ENCODE measurements around the gene FAM222A. TPM values are rescaled to one million over a fixed set of nuclear protein-coding genes. Genes with fewer than 3 reads are reported as not detected.

The FAM222A gene
- total and polyA plus RNA-seq, 5 experiments from 2014 or later: 0.16 to 1.6 (median 0.28) TPM

DNA sequence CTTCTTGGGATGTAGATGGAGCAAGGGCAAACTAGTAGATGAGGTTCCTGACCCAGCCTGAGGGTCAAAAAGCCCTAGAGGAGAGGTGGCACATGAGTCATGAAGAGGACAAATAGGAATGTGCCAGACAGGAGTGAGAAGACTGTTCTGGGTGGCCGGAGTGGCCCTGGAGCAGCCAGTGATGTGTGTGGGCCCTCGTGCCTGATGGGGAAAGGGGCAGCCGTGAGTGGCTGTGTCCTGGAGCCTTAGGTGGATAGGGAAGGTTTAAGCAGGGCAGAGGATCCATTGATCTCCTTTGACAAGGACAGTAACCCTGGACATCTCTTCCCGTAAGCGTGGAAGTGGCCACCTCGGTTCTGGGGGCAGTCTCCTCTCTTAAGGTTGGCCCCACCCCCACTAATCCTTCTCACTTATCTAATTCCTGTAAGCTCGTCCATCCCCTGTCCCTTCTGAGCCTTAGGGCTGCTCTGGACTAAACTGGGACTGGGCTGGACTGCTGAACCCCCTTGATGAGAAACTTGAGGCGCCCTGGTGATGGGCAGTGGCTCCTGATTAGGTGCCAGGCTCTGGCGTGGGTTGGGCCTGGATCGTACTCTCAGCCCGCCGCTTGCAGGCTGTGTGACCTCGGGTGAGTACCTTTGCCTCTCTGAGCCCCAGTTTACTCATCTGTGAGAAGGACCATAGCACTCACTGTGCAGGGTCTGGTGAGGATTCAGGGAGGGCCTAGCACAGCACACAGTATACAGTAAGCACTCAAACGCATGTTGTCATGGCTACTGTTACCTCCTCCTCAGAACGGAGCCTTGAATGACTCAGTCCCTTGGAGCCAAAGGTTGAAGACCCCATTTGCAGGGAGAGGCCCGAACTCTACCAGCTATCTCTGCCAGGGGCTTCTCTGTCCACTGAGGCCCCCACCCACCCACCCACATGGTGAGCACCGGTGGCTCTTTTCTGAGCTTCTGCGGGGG, 4.0 kb downstream of the FAM222A start:
- Mint-ChIP-seq H3K36me3 (no peaks in the 10 kb centered on the region), H3K4me1 (peaks cover 0 to 9% (median 3%) of the 10 kb centered on the region in 4 donors), H3K27me3 (peaks cover 2 to 41% (median 20%) of the 10 kb centered on the region in 5 donors), H3K9me3 (no peaks in the 10 kb centered on the region), H3K27ac (peak overlapping the region in 1 of 10 donors; percentile 40), H3K4me3 (no peak overlapping the region)
- ATAC-seq (no peak), DNase-seq (no peak)
- POLR2A ChIA-PET: no interaction called here

DNA sequence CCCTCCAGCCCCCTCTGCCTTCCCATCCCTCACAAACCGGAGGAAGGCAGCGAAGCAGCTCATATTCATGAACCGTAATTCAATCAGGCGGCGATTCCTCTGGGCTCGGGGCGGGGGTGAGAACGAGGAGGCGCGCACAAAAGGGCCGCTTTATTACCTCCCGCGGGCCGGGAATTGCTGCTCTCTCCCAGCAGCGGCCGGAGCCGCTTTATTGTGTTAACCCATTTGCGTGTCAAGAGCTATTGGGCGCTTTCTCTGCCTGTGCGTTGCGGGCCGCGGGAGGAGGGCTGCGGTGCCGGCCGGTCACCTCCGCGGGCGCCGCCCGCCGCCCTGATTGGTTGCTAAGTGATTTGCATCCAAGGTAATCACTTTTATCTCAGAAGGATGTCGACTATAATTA, 4.8 kb downstream of the FAM222A start:
- ATAC-seq: no peak
- POLR2A ChIA-PET: no interaction called here
- H3K36me3 Mint-ChIP-seq: no peaks in the 10 kb centered on the region
- H3K27me3 Mint-ChIP-seq: peaks cover 2 to 41% (median 20%) of the 10 kb centered on the region in 5 donors
- no peak overlapping the region for H3K4me3 Mint-ChIP-seq
- no peak overlapping the region for H3K27ac Mint-ChIP-seq
- peaks cover 0 to 5% (median under 1%) of the 10 kb centered on the region in 4 donors for H3K4me1 Mint-ChIP-seq
- no peaks in the 10 kb centered on the region for H3K9me3 Mint-ChIP-seq
- DNase-seq: no peak

DNA sequence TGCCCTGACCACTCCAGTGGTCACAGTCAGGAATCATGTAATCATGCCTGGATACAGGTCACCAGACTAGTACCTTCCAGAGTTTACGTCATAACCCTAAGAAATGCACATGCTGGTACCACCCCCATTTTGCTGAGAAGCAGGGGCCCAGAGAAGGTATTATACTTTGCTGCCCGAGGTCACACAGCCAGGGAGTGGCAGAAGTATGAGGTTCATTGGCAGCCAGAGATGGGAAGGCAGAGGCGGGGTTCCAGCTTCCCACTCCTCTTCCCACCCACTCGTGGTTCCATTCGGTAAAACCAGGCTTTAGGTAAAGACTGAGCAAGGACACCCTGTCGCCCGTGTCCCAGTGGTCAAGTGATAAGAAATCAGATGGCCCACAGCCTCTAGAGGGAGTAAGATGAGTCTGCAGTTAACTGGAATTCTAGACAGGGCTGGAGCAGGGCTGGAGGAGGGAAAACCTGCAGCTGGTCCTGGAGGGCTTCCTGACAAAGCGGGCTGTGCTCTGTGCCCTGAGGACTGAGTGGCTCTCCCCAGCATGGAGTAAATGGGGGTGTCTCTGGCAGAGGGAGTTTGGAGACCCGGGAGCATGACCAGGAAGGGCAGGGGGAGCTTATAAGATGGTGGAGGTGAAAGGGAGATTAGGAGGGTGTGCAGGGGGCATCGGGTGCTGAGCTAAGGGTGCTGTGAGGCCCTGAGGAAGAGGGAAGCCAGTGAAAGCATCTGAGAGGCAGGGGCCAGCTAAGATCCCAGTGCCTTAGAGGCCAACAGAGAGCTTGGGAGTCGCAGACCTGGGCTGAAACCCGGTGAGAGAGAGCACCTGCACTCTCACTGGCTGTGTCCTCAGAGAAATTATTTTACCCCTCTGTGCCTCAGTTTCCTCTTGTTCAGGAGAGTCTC, 5.7 kb downstream of the FAM222A start:
- Mint-ChIP-seq H3K27me3 (peaks cover 2 to 41% (median 20%) of the 10 kb centered on the region in 5 donors), H3K4me1 (peaks cover 0 to 5% (median under 1%) of the 10 kb centered on the region in 4 donors), H3K27ac (peak overlapping the region in 1 of 10 donors; percentile 6), H3K9me3 (no peaks in the 10 kb centered on the region), H3K4me3 (no peak overlapping the region), H3K36me3 (no peaks in the 10 kb centered on the region)
- no peak for ATAC-seq
- POLR2A ChIA-PET: no interaction called here
- no peak for DNase-seq

DNA sequence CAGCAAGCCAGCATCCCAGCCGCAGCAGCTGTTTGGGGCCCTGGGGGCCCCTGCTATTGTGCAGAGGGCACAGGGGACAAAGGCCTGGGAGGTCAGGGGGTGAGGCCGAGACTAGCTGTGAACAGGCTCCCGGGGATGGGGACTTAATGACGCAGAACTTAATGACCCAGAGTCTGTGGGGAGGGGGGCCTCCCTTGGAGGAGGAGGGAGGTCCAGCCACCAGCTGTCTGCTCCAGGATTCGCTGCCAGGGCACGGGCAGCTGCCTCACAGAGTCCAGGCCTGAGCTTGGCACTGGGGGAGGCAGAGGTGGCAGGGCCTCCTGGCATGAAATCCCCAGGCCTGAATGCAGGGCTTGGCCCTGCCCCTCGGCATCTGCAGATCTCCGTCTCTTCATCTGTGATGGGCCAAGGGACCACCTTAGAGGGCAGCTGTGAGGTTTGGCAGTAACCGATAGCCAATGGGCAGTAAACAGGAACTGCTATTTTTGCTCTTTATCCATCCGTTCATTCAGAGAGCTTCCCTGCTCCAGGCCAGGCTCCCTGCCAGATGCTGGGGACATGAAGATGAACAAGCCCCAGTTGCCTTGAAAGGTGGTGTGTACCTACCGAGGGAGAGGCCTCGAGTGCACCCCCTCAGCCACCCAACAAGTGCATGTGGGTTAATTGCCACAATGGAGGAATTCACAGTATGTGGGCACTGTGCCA, 6.7 kb downstream of the FAM222A start:
- DNase-seq (no peak), ATAC-seq (no peak)
- Mint-ChIP-seq H3K4me3 (no peak overlapping the region), H3K27ac (no peak overlapping the region), H3K9me3 (no peaks in the 10 kb centered on the region), H3K36me3 (no peaks in the 10 kb centered on the region), H3K27me3 (peaks cover 2 to 41% (median 20%) of the 10 kb centered on the region in 5 donors), H3K4me1 (peaks cover 0 to 3% (median 0%) of the 10 kb centered on the region in 4 donors)
- POLR2A ChIA-PET: no interaction called here

DNA sequence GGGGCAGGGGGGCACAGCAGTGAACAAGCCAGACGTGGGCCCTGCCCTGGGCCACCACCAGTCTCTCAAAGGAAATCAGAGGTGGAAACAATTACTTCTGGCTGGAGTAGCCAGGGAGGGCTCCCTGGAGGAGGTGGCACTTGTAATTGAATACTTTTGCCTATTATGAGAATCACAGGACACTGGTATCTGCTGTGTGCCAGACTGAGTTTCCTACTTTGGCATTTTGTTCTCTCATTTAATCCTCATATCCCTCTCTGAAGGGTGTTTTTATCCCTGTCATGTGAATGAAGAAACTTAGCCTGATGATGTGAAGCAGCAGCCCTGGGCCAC, 7.2 kb downstream of the FAM222A start:
- H3K9me3 Mint-ChIP-seq: no peaks in the 10 kb centered on the region
- H3K4me1 Mint-ChIP-seq: peaks cover 0 to 3% (median 0%) of the 10 kb centered on the region in 4 donors
- peaks cover 2 to 38% (median 20%) of the 10 kb centered on the region in 5 donors for H3K27me3 Mint-ChIP-seq
- H3K4me3 Mint-ChIP-seq: no peak overlapping the region
- ATAC-seq (no peak), DNase-seq (no peak)
- no peak overlapping the region for H3K27ac Mint-ChIP-seq
- POLR2A ChIA-PET: no interaction called here
- H3K36me3 Mint-ChIP-seq: no peaks in the 10 kb centered on the region

DNA sequence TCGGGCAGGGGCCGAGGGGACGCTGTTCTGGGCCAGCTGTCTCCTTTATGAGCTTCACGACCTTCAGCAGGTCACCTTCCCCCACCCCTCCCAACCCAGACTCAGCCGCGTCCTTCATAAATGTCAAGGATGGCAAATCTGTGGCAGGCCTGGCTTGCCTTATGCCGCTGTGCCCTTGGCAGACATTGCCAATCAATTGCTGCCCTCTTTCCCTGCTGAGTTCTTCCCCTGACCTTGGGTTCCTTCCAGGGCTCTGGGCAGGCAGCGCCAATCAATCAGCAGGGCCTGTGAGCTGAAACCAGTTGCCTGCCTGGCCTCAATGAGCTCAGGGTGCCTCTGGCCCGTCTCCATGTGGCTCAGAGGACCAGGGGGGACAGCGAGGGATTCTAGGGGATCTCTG, 7.7 kb downstream of the FAM222A start:
- H3K27me3 Mint-ChIP-seq: peaks cover 2 to 34% (median 20%) of the 10 kb centered on the region in 5 donors

DNA sequence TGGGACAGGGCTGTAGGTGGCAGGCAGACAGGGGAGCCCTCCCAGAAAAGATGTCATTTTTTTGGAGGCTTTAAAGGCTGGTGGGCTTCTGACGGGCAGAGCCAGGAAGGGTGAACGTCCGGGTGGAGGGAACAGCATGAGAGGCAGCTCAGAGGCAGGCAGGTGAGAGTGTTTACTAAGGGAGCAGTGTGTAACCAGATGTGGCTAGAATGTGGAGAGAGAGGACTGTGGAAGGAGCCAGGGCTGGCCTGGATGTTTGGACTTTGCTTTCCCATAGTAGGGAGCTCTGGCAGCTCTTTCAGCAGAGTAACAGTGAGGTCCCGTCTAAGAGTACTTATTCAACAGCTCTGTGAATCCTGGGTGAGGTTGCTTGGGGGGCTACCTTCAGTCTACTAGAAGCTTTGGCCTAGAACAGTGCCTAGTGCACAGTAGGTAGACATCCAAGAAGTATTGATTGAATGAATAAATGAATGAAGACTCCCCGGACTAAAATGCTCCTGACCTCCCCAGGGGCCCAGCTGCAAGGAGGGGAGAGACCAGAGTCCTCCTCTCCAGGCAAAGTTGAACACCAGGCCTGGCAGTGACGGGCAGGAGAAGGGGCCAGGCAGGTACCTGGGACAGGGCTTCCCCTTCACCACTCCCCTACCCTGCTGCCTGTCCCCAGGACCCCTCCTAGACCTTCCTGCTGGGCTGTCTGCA, 8.5 kb downstream of the FAM222A start:
- ATAC-seq (no peak), DNase-seq (no peak)
- Mint-ChIP-seq H3K27me3 (peaks cover 2 to 25% (median 18%) of the 10 kb centered on the region in 5 donors), H3K4me1 (peaks cover 0 to 3% (median 0%) of the 10 kb centered on the region in 4 donors), H3K4me3 (no peak overlapping the region), H3K27ac (peak overlapping the region in 1 of 10 donors; percentile 57), H3K36me3 (no peaks in the 10 kb centered on the region), H3K9me3 (no peaks in the 10 kb centered on the region)
- POLR2A ChIA-PET: no interaction called here

More for the DNA sequence above, 7.7 kb downstream of the FAM222A start:
- Mint-ChIP-seq H3K36me3 (no peaks in the 10 kb centered on the region), H3K4me1 (peaks cover 0 to 3% (median 0%) of the 10 kb centered on the region in 4 donors), H3K27ac (no peak overlapping the region), H3K9me3 (no peaks in the 10 kb centered on the region), H3K4me3 (no peak overlapping the region)
- POLR2A ChIA-PET: no interaction called here
- DNase-seq (no peak), ATAC-seq (no peak)

DNA sequence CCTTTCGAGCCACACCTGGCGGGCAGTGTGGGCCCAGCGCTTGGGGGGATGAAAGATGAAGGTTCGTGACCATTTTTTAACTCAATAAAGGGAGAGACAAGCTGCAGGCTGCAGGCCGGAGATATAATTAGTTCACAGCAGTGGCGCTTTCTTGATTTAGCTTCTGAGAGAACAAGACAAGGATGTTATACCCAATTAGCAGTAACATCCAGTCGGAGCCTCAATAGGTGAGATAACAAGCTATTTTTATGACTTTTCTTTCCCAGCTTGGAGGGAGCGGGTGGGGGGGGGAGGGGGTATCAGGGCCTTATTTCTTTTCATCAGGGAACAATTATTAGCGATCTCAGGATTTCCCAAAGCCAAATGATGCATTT, 9.1 kb downstream of the FAM222A start:
- Mint-ChIP-seq H3K4me1 (peaks cover 0 to 2% (median 0%) of the 10 kb centered on the region in 4 donors), H3K27ac (peak overlapping the region in 1 of 10 donors; percentile 27), H3K27me3 (peaks cover 1 to 19% (median 13%) of the 10 kb centered on the region in 5 donors), H3K36me3 (no peaks in the 10 kb centered on the region), H3K9me3 (no peaks in the 10 kb centered on the region), H3K4me3 (no peak overlapping the region)
- ATAC-seq (no peak), DNase-seq (no peak)
- POLR2A ChIA-PET: no interaction called here

DNA sequence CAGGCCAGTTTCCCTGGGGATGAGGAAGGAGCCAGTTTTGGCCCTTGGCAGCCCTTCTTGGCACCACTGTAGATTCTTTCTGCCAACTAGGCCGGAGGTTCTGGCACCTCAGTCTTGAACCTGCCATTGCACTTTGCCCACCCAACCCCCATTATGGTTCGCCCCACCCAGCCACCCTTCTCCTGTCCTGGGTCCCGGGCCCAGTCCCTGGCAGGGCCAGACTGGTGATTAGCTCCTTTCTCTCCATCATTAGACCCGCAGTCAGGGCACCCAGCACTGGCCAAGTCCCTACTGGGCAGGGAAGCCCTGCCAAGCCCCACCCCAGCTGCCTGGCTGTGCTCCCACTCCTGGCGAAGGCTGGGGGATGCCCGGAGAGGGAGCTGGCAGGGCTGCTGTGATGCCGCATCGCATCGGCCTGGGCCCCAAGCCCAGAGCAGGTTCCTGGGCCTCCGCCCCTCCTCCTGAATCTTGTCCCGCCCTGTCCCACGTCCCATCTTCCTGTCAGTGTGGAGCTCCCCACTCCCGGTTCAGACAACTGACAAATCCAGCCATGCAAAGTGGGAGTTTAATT, 9.8 kb downstream of the FAM222A start:
- POLR2A ChIA-PET: no interaction called here
- no peak overlapping the region for H3K4me3 Mint-ChIP-seq
- peaks cover 0 to 16% (median 11%) of the 10 kb centered on the region in 5 donors for H3K27me3 Mint-ChIP-seq
- no peaks in the 10 kb centered on the region for H3K9me3 Mint-ChIP-seq
- H3K27ac Mint-ChIP-seq: no peak overlapping the region
- H3K4me1 Mint-ChIP-seq: peaks cover 0 to 4% (median 0%) of the 10 kb centered on the region in 4 donors
- DNase-seq (no peak), ATAC-seq (no peak)
- no peaks in the 10 kb centered on the region for H3K36me3 Mint-ChIP-seq

DNA sequence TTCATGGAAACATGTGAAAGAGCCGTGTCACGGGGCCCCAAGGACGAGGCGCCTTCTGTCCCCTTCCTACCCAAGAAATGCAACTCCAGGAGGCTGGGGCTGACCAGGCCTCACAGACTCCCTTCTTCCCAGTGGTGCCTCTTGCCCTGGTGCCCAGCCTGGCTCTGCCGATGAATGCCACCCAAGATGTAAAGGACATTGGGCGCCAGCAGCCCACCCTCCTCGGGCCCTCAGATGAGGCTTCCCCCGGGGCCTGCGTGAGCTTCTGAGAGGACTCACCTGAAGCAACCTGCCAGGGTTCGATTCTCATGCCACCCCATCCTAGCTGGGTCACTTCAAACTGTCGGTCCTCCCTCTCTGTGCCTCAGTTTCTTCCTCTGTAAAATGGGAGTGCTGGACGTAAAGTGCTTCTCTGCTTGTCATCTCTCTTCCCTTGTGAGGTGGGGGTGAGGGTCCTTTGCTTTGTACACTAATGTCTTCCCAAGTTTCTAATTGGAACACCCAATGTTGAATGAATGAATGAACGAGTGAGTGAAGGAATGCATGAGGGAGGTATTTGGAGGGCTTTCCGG, 10.8 kb downstream of the FAM222A start:
- Mint-ChIP-seq H3K36me3 (no peaks in the 10 kb centered on the region), H3K27ac (no peak overlapping the region), H3K4me1 (peaks cover 0 to 4% (median 0%) of the 10 kb centered on the region in 4 donors), H3K27me3 (peaks cover 0 to 6% (median 3%) of the 10 kb centered on the region in 5 donors), H3K4me3 (no peak overlapping the region), H3K9me3 (no peaks in the 10 kb centered on the region)
- DNase-seq (no peak), ATAC-seq (no peak)
- POLR2A ChIA-PET: no interaction called here

DNA sequence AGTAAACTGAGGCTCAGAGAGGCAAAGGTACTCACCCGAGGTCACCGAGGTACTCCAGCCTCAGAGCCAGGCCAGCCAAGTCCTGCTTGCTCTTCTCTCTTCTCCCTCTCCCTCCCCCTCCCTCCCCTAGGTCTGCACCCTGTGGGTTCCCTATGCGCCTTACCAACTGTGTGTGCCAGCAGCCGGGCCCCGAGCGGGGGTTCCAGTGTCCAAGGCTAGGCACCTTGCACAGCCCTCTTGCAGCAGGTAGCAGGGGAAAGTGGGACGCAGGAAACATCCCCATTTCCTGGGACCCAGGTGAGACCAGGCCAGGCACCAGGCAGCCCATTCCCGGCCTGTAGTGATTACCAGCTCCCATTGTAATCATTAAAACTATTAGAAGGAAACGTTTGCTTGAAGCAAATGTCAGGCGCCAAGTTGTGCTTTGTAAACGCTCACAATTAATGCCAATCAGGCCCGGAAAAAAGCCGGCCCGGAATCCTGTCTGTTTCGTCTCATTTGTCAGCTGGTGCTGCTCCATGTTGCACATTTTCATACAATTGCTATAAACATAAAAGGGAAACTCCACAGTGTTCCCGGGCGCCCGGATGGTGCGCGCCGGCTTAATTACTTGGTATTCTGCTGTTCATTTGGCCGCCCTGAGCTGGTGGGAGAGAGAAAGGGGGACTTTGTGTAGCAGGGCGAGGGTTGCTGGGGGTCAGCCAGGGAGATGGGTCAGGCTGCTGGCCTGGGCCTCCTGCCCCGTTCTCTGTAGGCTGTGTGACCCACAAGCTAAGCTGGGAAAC, 11.9 kb downstream of the FAM222A start:
- H3K9me3 Mint-ChIP-seq: no peaks in the 10 kb centered on the region
- H3K4me3 Mint-ChIP-seq: no peak overlapping the region
- DNase-seq (peak in 1 of 10 donors; percentile 53), ATAC-seq (no peak)
- peaks cover 0 to 4% (median 0%) of the 10 kb centered on the region in 4 donors for H3K4me1 Mint-ChIP-seq
- no peaks in the 10 kb centered on the region for H3K36me3 Mint-ChIP-seq
- H3K27me3 Mint-ChIP-seq: no peaks in the 10 kb centered on the region
- POLR2A ChIA-PET: no interaction called here
- H3K27ac Mint-ChIP-seq: no peak overlapping the region

Data from naive thymus-derived CD8-positive, alpha-beta T cell (primary cell).